ENCODE data around the gene TSPAN18.
A peak's percentile ranks its signal among the peaks of the same experiment; 100 is the strongest.

TSPAN18 gene

GRCh38 chr11:44726283-44727113 is at the start of gene TSPAN18:
Gene TSPAN18, plus strand, starts transcription at chr11:44726962. Its CDS starts 179,455 bp downstream, at chr11:44906417.
- H3K4me3 Mint-ChIP-seq: peak within 1 kb of the TSS; percentile 84
- no peaks in the 10 kb centered on the region for H3K9me3 Mint-ChIP-seq
- peak within 1 kb of the TSS; percentile 90 for H3K27ac Mint-ChIP-seq
- peaks cover 2% of the 10 kb centered on the region for H3K27me3 Mint-ChIP-seq
- H3K36me3 Mint-ChIP-seq: no peaks in the 10 kb centered on the region
- H3K4me1 Mint-ChIP-seq: peaks cover 47% of the 10 kb centered on the region

- H3K4me3 Mint-ChIP-seq: peak overlapping the region; percentile 71
- no peaks in the 10 kb centered on the region for H3K9me3 Mint-ChIP-seq
- peak overlapping the region; percentile 66 for H3K27ac Mint-ChIP-seq
- H3K27me3 Mint-ChIP-seq: no peaks in the 10 kb centered on the region
- peaks cover 53% of the 10 kb centered on the region for H3K4me1 Mint-ChIP-seq
- no peaks in the 10 kb centered on the region for H3K36me3 Mint-ChIP-seq
These were observed 45.7 kb upstream of the TSPAN18 start for GRCh38 chr11:44680982-44681597.

GRCh38 chr11:44681698-44682097 is 45.1 kb upstream of the TSPAN18 start:
- Mint-ChIP-seq H3K4me3 (no peak overlapping the region), H3K4me1 (peaks cover 59% of the 10 kb centered on the region)

GRCh38 chr11:44684859-44685281 is 41.9 kb upstream of the TSPAN18 start:
- peaks cover 64% of the 10 kb centered on the region for H3K4me1 Mint-ChIP-seq
- no peak overlapping the region for H3K4me3 Mint-ChIP-seq
- no peaks in the 10 kb centered on the region for H3K27me3 Mint-ChIP-seq
- H3K9me3 Mint-ChIP-seq: no peaks in the 10 kb centered on the region
- no peaks in the 10 kb centered on the region for H3K36me3 Mint-ChIP-seq
- H3K27ac Mint-ChIP-seq: no peak overlapping the region

More at GRCh38 chr11:44681698-44682097, 45.1 kb upstream of the TSPAN18 start:
- Mint-ChIP-seq H3K27me3 (no peaks in the 10 kb centered on the region), H3K27ac (peak overlapping the region; percentile 66), H3K9me3 (no peaks in the 10 kb centered on the region), H3K36me3 (no peaks in the 10 kb centered on the region)

- no peaks in the 10 kb centered on the region for H3K36me3 Mint-ChIP-seq
- no peak overlapping the region for H3K27ac Mint-ChIP-seq
- H3K9me3 Mint-ChIP-seq: no peaks in the 10 kb centered on the region
- H3K4me3 Mint-ChIP-seq: no peak overlapping the region
- H3K4me1 Mint-ChIP-seq: peaks cover 38% of the 10 kb centered on the region
- H3K27me3 Mint-ChIP-seq: no peaks in the 10 kb centered on the region
These were observed 39.4 kb upstream of the TSPAN18 start for GRCh38 chr11:44687388-44687787.

- Mint-ChIP-seq H3K27ac (no peak overlapping the region), H3K9me3 (no peaks in the 10 kb centered on the region), H3K4me3 (no peak overlapping the region), H3K4me1 (peaks cover 30% of the 10 kb centered on the region), H3K36me3 (no peaks in the 10 kb centered on the region), H3K27me3 (no peaks in the 10 kb centered on the region)
These were observed 37.5 kb upstream of the TSPAN18 start for GRCh38 chr11:44689265-44689664.

- no peak overlapping the region for H3K27ac Mint-ChIP-seq
- H3K27me3 Mint-ChIP-seq: no peaks in the 10 kb centered on the region
- H3K4me1 Mint-ChIP-seq: peaks cover 37% of the 10 kb centered on the region
- H3K36me3 Mint-ChIP-seq: no peaks in the 10 kb centered on the region
- H3K9me3 Mint-ChIP-seq: no peaks in the 10 kb centered on the region
- no peak overlapping the region for H3K4me3 Mint-ChIP-seq
These were observed 36.1 kb upstream of the TSPAN18 start for GRCh38 chr11:44690651-44691050.

GRCh38 chr11:44692460-44692859 is 34.3 kb upstream of the TSPAN18 start:
- no peaks in the 10 kb centered on the region for H3K36me3 Mint-ChIP-seq
- no peaks in the 10 kb centered on the region for H3K9me3 Mint-ChIP-seq
- peaks cover 23% of the 10 kb centered on the region for H3K4me1 Mint-ChIP-seq
- no peak overlapping the region for H3K27ac Mint-ChIP-seq
- no peak overlapping the region for H3K4me3 Mint-ChIP-seq
- no peaks in the 10 kb centered on the region for H3K27me3 Mint-ChIP-seq

- H3K4me3 Mint-ChIP-seq: no peak overlapping the region
- H3K36me3 Mint-ChIP-seq: no peaks in the 10 kb centered on the region
- H3K27ac Mint-ChIP-seq: no peak overlapping the region
- H3K4me1 Mint-ChIP-seq: peaks cover 14% of the 10 kb centered on the region
- no peaks in the 10 kb centered on the region for H3K9me3 Mint-ChIP-seq
- no peaks in the 10 kb centered on the region for H3K27me3 Mint-ChIP-seq
These were observed 33.1 kb upstream of the TSPAN18 start for GRCh38 chr11:44693654-44694119.

GRCh38 chr11:44694443-44694842 is 32.3 kb upstream of the TSPAN18 start:
- peaks cover 10% of the 10 kb centered on the region for H3K4me1 Mint-ChIP-seq
- H3K36me3 Mint-ChIP-seq: no peaks in the 10 kb centered on the region
- no peak overlapping the region for H3K4me3 Mint-ChIP-seq
- no peaks in the 10 kb centered on the region for H3K27me3 Mint-ChIP-seq
- H3K27ac Mint-ChIP-seq: no peak overlapping the region
- H3K9me3 Mint-ChIP-seq: no peaks in the 10 kb centered on the region

- no peaks in the 10 kb centered on the region for H3K9me3 Mint-ChIP-seq
- no peak overlapping the region for H3K4me3 Mint-ChIP-seq
- peaks cover 15% of the 10 kb centered on the region for H3K4me1 Mint-ChIP-seq
- no peak overlapping the region for H3K27ac Mint-ChIP-seq
- no peaks in the 10 kb centered on the region for H3K27me3 Mint-ChIP-seq
- no peaks in the 10 kb centered on the region for H3K36me3 Mint-ChIP-seq
These were observed 31.5 kb upstream of the TSPAN18 start for GRCh38 chr11:44695169-44695833.

GRCh38 chr11:44698252-44698912 is 28.4 kb upstream of the TSPAN18 start:
- no peak overlapping the region for H3K27ac Mint-ChIP-seq
- H3K4me1 Mint-ChIP-seq: peaks cover 30% of the 10 kb centered on the region
- no peaks in the 10 kb centered on the region for H3K9me3 Mint-ChIP-seq
- no peaks in the 10 kb centered on the region for H3K27me3 Mint-ChIP-seq
- H3K4me3 Mint-ChIP-seq: no peak overlapping the region
- H3K36me3 Mint-ChIP-seq: no peaks in the 10 kb centered on the region

- Mint-ChIP-seq H3K27ac (no peak overlapping the region), H3K9me3 (no peaks in the 10 kb centered on the region), H3K36me3 (no peaks in the 10 kb centered on the region), H3K4me3 (no peak overlapping the region), H3K27me3 (no peaks in the 10 kb centered on the region), H3K4me1 (peaks cover 26% of the 10 kb centered on the region)
These were observed 27.0 kb upstream of the TSPAN18 start for GRCh38 chr11:44699497-44700408.

- Mint-ChIP-seq H3K4me1 (peaks cover 23% of the 10 kb centered on the region), H3K9me3 (no peaks in the 10 kb centered on the region), H3K27ac (no peak overlapping the region), H3K27me3 (no peaks in the 10 kb centered on the region), H3K4me3 (no peak overlapping the region), H3K36me3 (no peaks in the 10 kb centered on the region)
These were observed 25.5 kb upstream of the TSPAN18 start for GRCh38 chr11:44701276-44701675.
